DND-41 (cell line): ENCODE measurements around the gene ELN.

Experiments used
- EZH2 ChIP-seq: IDR thresholded peaks from 3 replicates; pipeline ENCODE4 v1.6.1; 2012; ENCODE audit warnings: borderline replicate concordance, low read depth, mild to moderate bottlenecking, moderate library complexity, low read length, inconsistent platforms; ENCODE audit not compliant: severe bottlenecking
- TF ChIP-seq, protein P1 (sequence below): IDR thresholded peaks from 2 replicates; pipeline ENCODE4 v1.5.1; 2012; ENCODE audit warnings: borderline replicate concordance, low read length, moderate library complexity, mild to moderate bottlenecking; ENCODE audit not compliant: poor library complexity, severe bottlenecking; ENCODE audit errors: extremely low read depth

DNA sequence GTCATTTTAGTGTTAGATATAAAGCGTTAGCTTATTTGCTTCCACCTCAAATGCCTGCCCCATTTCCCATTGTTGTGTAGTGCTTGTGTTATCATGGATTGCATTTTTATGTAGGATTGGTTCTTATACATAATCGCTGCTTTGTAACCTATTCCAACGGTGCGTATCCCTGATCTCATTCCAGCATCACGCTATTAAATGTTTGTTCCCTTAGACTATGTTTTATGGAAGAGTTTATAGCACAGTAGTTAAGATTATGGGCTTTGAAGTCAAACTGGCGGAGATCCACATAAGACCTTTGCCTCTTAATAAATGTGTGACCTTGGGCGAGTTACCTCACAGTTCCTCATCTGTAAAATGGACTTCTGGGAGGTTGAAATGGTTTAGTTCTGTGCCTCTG is 34.0 kb upstream of the ELN start:
- TF ChIP-seq, protein P1, sequence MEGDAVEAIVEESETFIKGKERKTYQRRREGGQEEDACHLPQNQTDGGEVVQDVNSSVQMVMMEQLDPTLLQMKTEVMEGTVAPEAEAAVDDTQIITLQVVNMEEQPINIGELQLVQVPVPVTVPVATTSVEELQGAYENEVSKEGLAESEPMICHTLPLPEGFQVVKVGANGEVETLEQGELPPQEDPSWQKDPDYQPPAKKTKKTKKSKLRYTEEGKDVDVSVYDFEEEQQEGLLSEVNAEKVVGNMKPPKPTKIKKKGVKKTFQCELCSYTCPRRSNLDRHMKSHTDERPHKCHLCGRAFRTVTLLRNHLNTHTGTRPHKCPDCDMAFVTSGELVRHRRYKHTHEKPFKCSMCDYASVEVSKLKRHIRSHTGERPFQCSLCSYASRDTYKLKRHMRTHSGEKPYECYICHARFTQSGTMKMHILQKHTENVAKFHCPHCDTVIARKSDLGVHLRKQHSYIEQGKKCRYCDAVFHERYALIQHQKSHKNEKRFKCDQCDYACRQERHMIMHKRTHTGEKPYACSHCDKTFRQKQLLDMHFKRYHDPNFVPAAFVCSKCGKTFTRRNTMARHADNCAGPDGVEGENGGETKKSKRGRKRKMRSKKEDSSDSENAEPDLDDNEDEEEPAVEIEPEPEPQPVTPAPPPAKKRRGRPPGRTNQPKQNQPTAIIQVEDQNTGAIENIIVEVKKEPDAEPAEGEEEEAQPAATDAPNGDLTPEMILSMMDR = no peak
- TF ChIP-seq EZH2 = no peak
